OCI-LY1 (cell line): Measurements from ENCODE around the gene TIMP3.

Source experiments
- CTCF ChIP-seq: fragments of 200-600 bp; sonication (generic), shearing (Covaris generic); IDR thresholded peaks from 2 replicates; pipeline ENCODE4 v1.5.1; 2017; ENCODE audit warnings: mild to moderate bottlenecking, antibody characterized with exemption, low read length, moderate library complexity, mixed read lengths
- EZH2 ChIP-seq: fragments of 200-600 bp; sonication (generic), shearing (Covaris generic); IDR thresholded peaks from 2 replicates; pipeline ENCODE4 v1.8.0; 2017; ENCODE audit warnings: borderline replicate concordance, mixed run types, mild to moderate bottlenecking, antibody characterized with exemption, low read length, moderate library complexity, mixed read lengths

DNA sequence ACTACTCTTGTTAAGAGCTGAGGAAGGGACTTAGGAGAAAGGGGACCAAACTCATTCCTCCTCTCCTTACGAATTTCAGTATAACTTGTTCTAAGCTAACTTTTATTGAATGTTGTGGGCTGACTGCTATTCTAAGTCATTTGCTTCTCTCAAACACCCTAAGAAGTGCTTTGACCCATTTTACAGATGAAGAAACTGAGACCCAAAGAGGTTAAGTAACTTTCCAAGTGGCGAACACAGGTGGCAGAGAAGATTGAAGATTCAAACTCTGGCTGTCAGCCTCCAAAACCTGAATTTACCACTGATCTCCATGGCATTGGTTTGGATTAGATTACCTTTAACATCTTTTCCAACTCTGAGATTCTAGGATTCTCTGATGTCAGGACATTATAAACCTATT, 52.2 kb downstream of the TIMP3 start:
- no peak for TF ChIP-seq CTCF
- TF ChIP-seq EZH2 = no peak
